ENCODE data around the gene MAGI1. TPM values are rescaled to one million over a fixed set of nuclear protein-coding genes. Genes with fewer than 3 reads are reported as not detected.
"Not testable (repeated sequence)": the region's sequence is repeated elsewhere in the genome, so short reads cannot be mapped to it uniquely, and the experiment has no call there.

The MAGI1 gene
- total RNA-seq, 1 experiment from 2014 or later: 16.9 TPM

GRCh38 chr3:65871305-65872141 is 167.2 kb downstream of the MAGI1 start:
- Histone ChIP-seq H3K36me3 (no peaks in the 10 kb centered on the region), H3K4me3 (peak overlapping the region; percentile 34), H3K9me3 (replicated peaks) (no peaks in the 10 kb centered on the region), H3K27ac (peak overlapping the region; percentile 89), H3K27me3 (no peaks in the 10 kb centered on the region), H3K4me1 (peaks cover 9% of the 10 kb centered on the region)
- peak; percentile 91 to 95 for DNase-seq

- Histone ChIP-seq H3K4me1 (peaks cover 9% of the 10 kb centered on the region), H3K36me3 (no peaks in the 10 kb centered on the region)
These were observed 168.9 kb downstream of the MAGI1 start for GRCh38 chr3:65869798-65870197.

GRCh38 chr3:65867463-65868210 is 171.1 kb downstream of the MAGI1 start:
- Histone ChIP-seq H3K4me3 (no peak overlapping the region), H3K9me3 (replicated peaks) (no peaks in the 10 kb centered on the region), H3K36me3 (no peaks in the 10 kb centered on the region), H3K27me3 (no peaks in the 10 kb centered on the region), H3K27ac (no peak overlapping the region), H3K4me1 (peaks cover 9% of the 10 kb centered on the region)
- DNase-seq: no peak

More at GRCh38 chr3:65869798-65870197, 168.9 kb downstream of the MAGI1 start:
- Histone ChIP-seq H3K27ac (no peak overlapping the region), H3K27me3 (no peaks in the 10 kb centered on the region), H3K9me3 (replicated peaks) (no peaks in the 10 kb centered on the region), H3K4me3 (no peak overlapping the region)
- DNase-seq: no peak

GRCh38 chr3:65864357-65864904 is 174.3 kb downstream of the MAGI1 start:
- H3K27me3 ChIP-seq: no peaks in the 10 kb centered on the region
- H3K4me3 ChIP-seq: no peak overlapping the region
- no peaks in the 10 kb centered on the region for H3K36me3 ChIP-seq
- H3K27ac ChIP-seq: no peak overlapping the region
- no peaks in the 10 kb centered on the region for H3K9me3 ChIP-seq (replicated peaks)
- no peak for DNase-seq
- no peaks in the 10 kb centered on the region for H3K4me1 ChIP-seq

GRCh38 chr3:65861718-65862117 is 177.0 kb downstream of the MAGI1 start:
- Histone ChIP-seq H3K4me3 (no peak overlapping the region), H3K27me3 (no peaks in the 10 kb centered on the region), H3K36me3 (no peaks in the 10 kb centered on the region), H3K9me3 (replicated peaks) (no peaks in the 10 kb centered on the region), H3K27ac (no peak overlapping the region), H3K4me1 (no peaks in the 10 kb centered on the region)
- DNase-seq: no peak

- H3K27ac ChIP-seq; H3K36me3 ChIP-seq; H3K4me3 ChIP-seq; H3K27me3 ChIP-seq; H3K9me3 ChIP-seq (replicated peaks); H3K4me1 ChIP-seq; DNase-seq: not testable (repeated sequence)
These were observed 179.1 kb downstream of the MAGI1 start for GRCh38 chr3:65859612-65860011.

- no peak overlapping the region for H3K4me3 ChIP-seq
- no peaks in the 10 kb centered on the region for H3K9me3 ChIP-seq (replicated peaks)
- H3K4me1 ChIP-seq: peaks cover 6% of the 10 kb centered on the region; the same call in 1 of the 2 replicates
- no peaks in the 10 kb centered on the region for H3K36me3 ChIP-seq
- H3K27me3 ChIP-seq: no peaks in the 10 kb centered on the region
- no peak for DNase-seq
- H3K27ac ChIP-seq: no peak overlapping the region
These were observed 180.0 kb downstream of the MAGI1 start for GRCh38 chr3:65858749-65859148.

- no peaks in the 10 kb centered on the region for H3K9me3 ChIP-seq (replicated peaks)
- H3K27ac ChIP-seq: no peak overlapping the region
- H3K4me1 ChIP-seq: peaks cover 6% of the 10 kb centered on the region; the same call in 1 of the 2 replicates
- no peaks in the 10 kb centered on the region for H3K36me3 ChIP-seq
- H3K27me3 ChIP-seq: no peaks in the 10 kb centered on the region
- no peak overlapping the region for H3K4me3 ChIP-seq
- DNase-seq: no peak
These were observed 181.4 kb downstream of the MAGI1 start for GRCh38 chr3:65857327-65857726.

GRCh38 chr3:65856907-65857306 is 181.8 kb downstream of the MAGI1 start:
- H3K4me3 ChIP-seq: no peak overlapping the region
- no peaks in the 10 kb centered on the region for H3K27me3 ChIP-seq
- H3K27ac ChIP-seq: no peak overlapping the region
- H3K9me3 ChIP-seq (replicated peaks): no peaks in the 10 kb centered on the region
- no peaks in the 10 kb centered on the region for H3K36me3 ChIP-seq
- H3K4me1 ChIP-seq: peaks cover 6% of the 10 kb centered on the region; the same call in 1 of the 2 replicates
- no peak for DNase-seq

- Histone ChIP-seq H3K27ac (no peak overlapping the region), H3K36me3 (no peaks in the 10 kb centered on the region), H3K4me1 (peaks cover 6% of the 10 kb centered on the region; the same call in 1 of the 2 replicates), H3K9me3 (replicated peaks) (no peaks in the 10 kb centered on the region), H3K27me3 (no peaks in the 10 kb centered on the region), H3K4me3 (no peak overlapping the region)
- DNase-seq: no peak
These were observed 183.2 kb downstream of the MAGI1 start for GRCh38 chr3:65855370-65856100.

GRCh38 chr3:65854606-65855304 is 184.0 kb downstream of the MAGI1 start:
- peak in 1 of 2 experiments; percentile 48 for DNase-seq
- Histone ChIP-seq H3K36me3 (no peaks in the 10 kb centered on the region), H3K27me3 (no peaks in the 10 kb centered on the region), H3K27ac (no peak overlapping the region), H3K4me3 (no peak overlapping the region), H3K4me1 (peaks cover 6% of the 10 kb centered on the region; the same call in 1 of the 2 replicates), H3K9me3 (replicated peaks) (no peaks in the 10 kb centered on the region)

GRCh38 chr3:65851827-65852226 is 186.9 kb downstream of the MAGI1 start:
- no peak for DNase-seq
- no peaks in the 10 kb centered on the region for H3K27me3 ChIP-seq
- no peak overlapping the region for H3K27ac ChIP-seq
- no peaks in the 10 kb centered on the region for H3K36me3 ChIP-seq
- no peak overlapping the region for H3K4me3 ChIP-seq
- H3K9me3 ChIP-seq (replicated peaks): no peaks in the 10 kb centered on the region
- H3K4me1 ChIP-seq: peaks cover 19% of the 10 kb centered on the region

- no peak for DNase-seq
- Histone ChIP-seq H3K27me3 (no peaks in the 10 kb centered on the region), H3K27ac (no peak overlapping the region), H3K4me3 (no peak overlapping the region), H3K9me3 (replicated peaks) (no peaks in the 10 kb centered on the region), H3K4me1 (peaks cover 34% of the 10 kb centered on the region), H3K36me3 (no peaks in the 10 kb centered on the region)
These were observed 188.5 kb downstream of the MAGI1 start for GRCh38 chr3:65850261-65850660.

GRCh38 chr3:65848024-65848423 is 190.7 kb downstream of the MAGI1 start:
- DNase-seq: no peak
- H3K4me1 ChIP-seq: peaks cover 29% of the 10 kb centered on the region
- peak overlapping the region; percentile 81 for H3K27ac ChIP-seq

More at GRCh38 chr3:65848024-65848423, 190.7 kb downstream of the MAGI1 start:
- no peaks in the 10 kb centered on the region for H3K36me3 ChIP-seq
- H3K9me3 ChIP-seq (replicated peaks): no peaks in the 10 kb centered on the region
- H3K27me3 ChIP-seq: no peaks in the 10 kb centered on the region
- H3K4me3 ChIP-seq: no peak overlapping the region

Data from SJCRH30 (cell line).